Measurements from ENCODE around the gene PIK3C2G. TPM values are rescaled to one million over a fixed set of nuclear protein-coding genes. Genes with fewer than 3 reads are reported as not detected.
A peak's percentile ranks its signal among the peaks of the same experiment; 100 is the strongest.

The PIK3C2G gene
- total and polyA plus RNA-seq, 2 of the 4 experiments (the other 2 are of a cell fraction) = not detected

DNA sequence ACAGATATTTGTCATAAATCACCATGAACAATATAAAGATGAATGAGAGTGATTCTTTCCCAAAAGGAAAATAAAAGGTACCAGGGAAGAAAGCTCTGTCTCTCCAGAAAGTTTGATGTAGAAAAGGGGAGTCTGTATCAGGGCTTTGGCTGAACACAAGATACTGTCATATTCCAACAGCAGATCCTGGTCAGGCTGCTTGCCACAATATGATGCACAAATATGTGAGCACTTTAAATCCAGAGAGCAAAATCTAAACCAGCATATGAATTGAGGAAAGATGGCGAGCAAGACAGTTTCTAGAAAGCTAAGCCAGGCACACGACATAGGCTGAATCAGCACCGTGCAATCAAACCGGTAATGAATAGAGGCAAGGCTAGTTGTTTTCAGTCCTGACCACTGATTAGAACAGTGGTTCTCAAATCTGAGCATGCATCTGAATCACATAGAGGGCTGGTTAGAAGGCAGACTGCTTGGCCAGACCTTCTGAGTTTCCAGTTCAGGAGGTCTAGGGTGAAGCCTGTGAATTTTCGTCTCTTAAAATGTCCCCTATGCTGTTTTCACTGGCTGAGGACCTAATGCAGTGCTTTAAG lies 415.8 kb downstream of the PIK3C2G start:
- no peaks in the 10 kb centered on the region for H4K20me1 ChIP-seq (ENCODE audit: insufficient read depth, low read length)
- no peak overlapping the region for H3K56ac ChIP-seq (ENCODE audit: extremely low read depth, insufficient read depth, low read length)
- no peak overlapping the region for H3K4ac ChIP-seq (ENCODE audit: low read depth, low read length)
- H2BK120ac ChIP-seq (ENCODE audit: low read depth, low read length) = no peak overlapping the region
- no peak overlapping the region for H2BK20ac ChIP-seq (ENCODE audit: low read depth, low read length)
- peak overlapping the region; percentile 11 for H2AK9ac ChIP-seq (replicated peaks; ENCODE audit: low read depth, low read length, poor library complexity)
- H2AK5ac ChIP-seq (ENCODE audit: low read depth, low read length) = no peak overlapping the region
- DNase-seq = no peak
- no peak overlapping the region for H3K4me2 ChIP-seq (ENCODE audit: low read depth, low read length)
- CTCF ChIA-PET = no interaction called here
- no peak overlapping the region for H3K27ac ChIP-seq (ENCODE audit: insufficient read depth, low read length)
- peak overlapping the region; percentile 34 for H2AFZ ChIP-seq (replicated peaks; ENCODE audit: low read length, poor library complexity)
- H3K9me1 ChIP-seq (ENCODE audit: insufficient read depth, low read length) = no peaks in the 10 kb centered on the region
- POLR2A ChIA-PET (ENCODE audit: unreplicated experiment) = no interaction called here
- no peaks in the 10 kb centered on the region for H3K79me1 ChIP-seq (ENCODE audit: low read depth in 1 of 2, low read length in 2 of 2)
- WGBS, 2 experiments (ENCODE audit: extremely low coverage in 2 of 2, insufficient read length in 1 of 2) = 80% methylated on average over 2 of the region's 5 CpGs; no CpG with 5 or more reads in 1 of the 2 experiments
- BruUV-seq (replicated peaks) = no TSS peak
- no peak overlapping the region for H3K18ac ChIP-seq (ENCODE audit: low read depth, low read length)
- TF ChIP-seq CHD1 (IDR thresholded peaks at IDR 0.05; ENCODE audit: low read depth, low read length) (no peak), RAD21 (IDR thresholded peaks at IDR 0.05; ENCODE audit: low read length) (no peak), MAFK (IDR thresholded peaks at IDR 0.05; ENCODE audit: low read depth, low read length) (no peak), MAZ (IDR thresholded peaks at IDR 0.05; ENCODE audit: borderline replicate concordance, low read depth, low read length) (no peak), RCOR1 (IDR thresholded peaks at IDR 0.05; ENCODE audit: insufficient replicate concordance, low read length) (no peak), CEBPB (IDR thresholded peaks at IDR 0.05; ENCODE audit: low read depth, low read length) (no peak), FOS (IDR thresholded peaks at IDR 0.05; ENCODE audit: low read depth, low read length) (no peak), SMC3 (IDR thresholded peaks at IDR 0.05; ENCODE audit: low read depth, low read length) (no peak), RFX5 (IDR thresholded peaks at IDR 0.05; ENCODE audit: low read depth, low read length) (no peak), POLR2A (IDR thresholded peaks at IDR 0.05; ENCODE audit: low read depth, low read length) (no peak)
- TF ChIP-seq, protein P1, sequence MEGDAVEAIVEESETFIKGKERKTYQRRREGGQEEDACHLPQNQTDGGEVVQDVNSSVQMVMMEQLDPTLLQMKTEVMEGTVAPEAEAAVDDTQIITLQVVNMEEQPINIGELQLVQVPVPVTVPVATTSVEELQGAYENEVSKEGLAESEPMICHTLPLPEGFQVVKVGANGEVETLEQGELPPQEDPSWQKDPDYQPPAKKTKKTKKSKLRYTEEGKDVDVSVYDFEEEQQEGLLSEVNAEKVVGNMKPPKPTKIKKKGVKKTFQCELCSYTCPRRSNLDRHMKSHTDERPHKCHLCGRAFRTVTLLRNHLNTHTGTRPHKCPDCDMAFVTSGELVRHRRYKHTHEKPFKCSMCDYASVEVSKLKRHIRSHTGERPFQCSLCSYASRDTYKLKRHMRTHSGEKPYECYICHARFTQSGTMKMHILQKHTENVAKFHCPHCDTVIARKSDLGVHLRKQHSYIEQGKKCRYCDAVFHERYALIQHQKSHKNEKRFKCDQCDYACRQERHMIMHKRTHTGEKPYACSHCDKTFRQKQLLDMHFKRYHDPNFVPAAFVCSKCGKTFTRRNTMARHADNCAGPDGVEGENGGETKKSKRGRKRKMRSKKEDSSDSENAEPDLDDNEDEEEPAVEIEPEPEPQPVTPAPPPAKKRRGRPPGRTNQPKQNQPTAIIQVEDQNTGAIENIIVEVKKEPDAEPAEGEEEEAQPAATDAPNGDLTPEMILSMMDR (conservative IDR thresholded peaks at IDR 0.05; ENCODE audit: low read depth, low read length) = no peak
- TF ChIP-seq, protein P2, sequence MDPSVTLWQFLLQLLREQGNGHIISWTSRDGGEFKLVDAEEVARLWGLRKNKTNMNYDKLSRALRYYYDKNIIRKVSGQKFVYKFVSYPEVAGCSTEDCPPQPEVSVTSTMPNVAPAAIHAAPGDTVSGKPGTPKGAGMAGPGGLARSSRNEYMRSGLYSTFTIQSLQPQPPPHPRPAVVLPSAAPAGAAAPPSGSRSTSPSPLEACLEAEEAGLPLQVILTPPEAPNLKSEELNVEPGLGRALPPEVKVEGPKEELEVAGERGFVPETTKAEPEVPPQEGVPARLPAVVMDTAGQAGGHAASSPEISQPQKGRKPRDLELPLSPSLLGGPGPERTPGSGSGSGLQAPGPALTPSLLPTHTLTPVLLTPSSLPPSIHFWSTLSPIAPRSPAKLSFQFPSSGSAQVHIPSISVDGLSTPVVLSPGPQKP (IDR thresholded peaks at IDR 0.05; ENCODE audit: borderline replicate concordance, low read depth, low read length) = no peak
- H3K23ac ChIP-seq (ENCODE audit: low read depth, low read length) = no peak overlapping the region
- no peak overlapping the region for H2BK5ac ChIP-seq (ENCODE audit: low read depth, low read length, poor library complexity, severe bottlenecking)
- H4K8ac ChIP-seq (ENCODE audit: low read depth in 2 of 2, low read length in 2 of 2) = no peak overlapping the region
- no peaks in the 10 kb centered on the region for H3K27me3 ChIP-seq (ENCODE audit: control insufficient read depth, insufficient read depth, low read length)
- no peak overlapping the region; the same call in 1 of the 2 replicates for H3K14ac ChIP-seq (replicated peaks; ENCODE audit: low read depth, low read length)
- H3K4me3 ChIP-seq (ENCODE audit: insufficient read depth, low read depth, low read length) = no peak overlapping the region
- H3K9ac ChIP-seq (ENCODE audit: low read depth, low read length) = no peak overlapping the region
- dilution Hi-C loops (cut with HindIII; ENCODE audit: low sequenced_read_pairs, unreplicated experiment) (no loop called here), in situ Hi-C loops (cut with MboI; ENCODE audit: low sequenced_read_pairs) (no loop called here), intact Hi-C loops (cut with micrococcal nuclease) (no loop called here)
- H3K36me3 ChIP-seq (ENCODE audit: control insufficient read depth, insufficient read depth, low read length) = no peaks in the 10 kb centered on the region
- no peak overlapping the region for H4K5ac ChIP-seq (ENCODE audit: low read depth, low read length)
- no peak for ATAC-seq (ENCODE audit: low read depth)
- no peaks in the 10 kb centered on the region for H3K9me3 ChIP-seq (ENCODE audit: control insufficient read depth, insufficient read depth, low read length)
- no peak overlapping the region for H4K91ac ChIP-seq (ENCODE audit: insufficient read depth, low read depth, low read length)
- no peaks in the 10 kb centered on the region for H3K4me1 ChIP-seq (ENCODE audit: control insufficient read depth, insufficient read depth, low read length)
- no peak overlapping the region for H2BK15ac ChIP-seq (ENCODE audit: low read depth, low read length)

Data from IMR-90 (cell line).